Measurements from ENCODE around the gene CHMP6. TPM values are rescaled to one million over a fixed set of nuclear protein-coding genes. Genes with fewer than 3 reads are reported as not detected.

Gene CHMP6
- total and polyA plus RNA-seq, 7 experiments from 2014 or later, result 26.4 to 55.4 (median 46.2) TPM

DNA sequence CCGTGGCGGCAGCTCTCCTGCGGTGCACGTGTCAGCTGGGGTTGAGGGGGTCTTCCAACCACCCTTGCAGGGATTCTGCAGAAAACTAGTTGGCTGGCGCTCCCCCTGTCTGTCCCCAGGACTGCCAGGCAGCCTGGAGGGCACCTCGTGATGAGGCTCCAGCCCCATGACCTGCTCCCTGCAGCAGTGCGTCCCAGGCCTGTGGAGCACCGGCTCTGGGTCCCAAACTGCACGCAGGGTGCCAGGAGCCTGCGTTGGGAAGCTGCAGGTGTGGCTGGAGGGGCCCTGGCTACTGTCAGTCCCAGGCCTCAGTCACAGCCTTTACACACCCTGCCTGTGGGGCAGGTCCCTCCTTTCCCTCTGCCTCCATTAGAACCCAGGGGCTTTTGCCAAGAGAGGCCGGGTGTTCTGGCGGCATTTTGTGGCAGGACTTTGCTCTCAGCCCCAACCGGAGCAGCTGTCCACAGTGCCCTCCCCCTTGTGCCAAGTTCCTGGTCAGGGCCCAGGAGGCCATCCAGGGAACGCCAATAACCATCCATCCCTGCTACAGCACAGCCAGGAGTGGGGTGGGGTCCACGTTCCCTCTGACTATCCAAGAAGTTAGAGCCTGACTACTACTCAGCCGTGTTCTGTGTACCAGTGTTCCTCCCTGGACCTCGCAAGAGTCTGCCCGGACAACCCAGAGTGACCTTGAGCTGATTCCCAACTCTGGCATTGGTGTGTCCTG, 9.2 kb downstream of the CHMP6 start:
- no peak overlapping the region for H3K27ac ChIP-seq (ENCODE audit: low read depth, low read length)
- no peak for DNase-seq
- H3K9me3 ChIP-seq (ENCODE audit: control insufficient read depth in 2 of 3, low read length in 3 of 3), result no peaks in the 10 kb centered on the region
- H3K27me3 ChIP-seq (ENCODE audit: control insufficient read depth in 2 of 2, insufficient read depth in 2 of 2, low read length in 2 of 2), result peaks cover 3 to 4% of the 10 kb centered on the region in 2 donors
- H3K27me3 Mint-ChIP-seq, result peaks cover 6 to 34% (median 6%) of the 10 kb centered on the region in 5 donors
- H3K4me1 Mint-ChIP-seq, result peaks cover 5 to 22% (median 18%) of the 10 kb centered on the region in 7 donors
- ChIA-PET POLR2A (no interaction called here), CTCF (no interaction called here)
- H3K4me1 ChIP-seq (ENCODE audit: control insufficient read depth in 2 of 2, insufficient read depth in 2 of 2, low read length in 2 of 2), result peaks cover 3 to 13% of the 10 kb centered on the region in 2 donors
- peaks cover 0 to 9% (median 3%) of the 10 kb centered on the region in 5 donors for H3K36me3 Mint-ChIP-seq
- no peak overlapping the region for H3K27ac Mint-ChIP-seq
- no peak overlapping the region for H3K4me3 ChIP-seq (ENCODE audit: low read length)
- H3K4me3 Mint-ChIP-seq, result peak overlapping the region in 1 of 10 donors; percentile 25
- H3K9me3 Mint-ChIP-seq, result no peaks in the 10 kb centered on the region
- ATAC-seq, result no peak
- intact Hi-C loops (cut with micrococcal nuclease), result no loop called here
- peaks cover 0 to 48% (median 11%) of the 10 kb centered on the region in 3 experiments for H3K36me3 ChIP-seq (ENCODE audit: control insufficient read depth in 2 of 3, insufficient read depth in 3 of 3, low read length in 3 of 3)

GRCh38 chr17:81002013-81002384, 10.4 kb downstream of the CHMP6 start:
- Histone ChIP-seq H3K4me1 (ENCODE audit: control insufficient read depth in 2 of 2, insufficient read depth in 2 of 2, low read length in 2 of 2) (peaks cover 3 to 13% of the 10 kb centered on the region in 2 donors), H3K27ac (ENCODE audit: low read depth, low read length) (no peak overlapping the region), H3K27me3 (ENCODE audit: control insufficient read depth in 2 of 2, insufficient read depth in 2 of 2, low read length in 2 of 2) (peaks cover 3 to 4% of the 10 kb centered on the region in 2 donors), H3K9me3 (ENCODE audit: control insufficient read depth in 2 of 3, low read length in 3 of 3) (no peaks in the 10 kb centered on the region), H3K36me3 (ENCODE audit: control insufficient read depth in 2 of 3, insufficient read depth in 3 of 3, low read length in 3 of 3) (peaks cover 0 to 36% (median 8%) of the 10 kb centered on the region in 3 experiments), H3K4me3 (ENCODE audit: low read length) (no peak overlapping the region)
- ChIA-PET POLR2A (interaction anchor here (0.6 to 1.3 kb wide), 2 partner anchors 11 to 100 kb away, joined by 3 read pairs; partner anchors contain the start of gene CHMP6), CTCF (no interaction called here)
- ATAC-seq (no peak), DNase-seq (no peak)
- H3K27me3 Mint-ChIP-seq, result peaks cover 12 to 43% (median 17%) of the 10 kb centered on the region in 5 donors
- peaks cover 0 to 2% (median 0%) of the 10 kb centered on the region in 11 donors for H3K9me3 Mint-ChIP-seq
- H3K4me3 Mint-ChIP-seq, result peak overlapping the region in 1 of 10 donors; percentile 16
- peak overlapping the region in 1 of 9 donors; percentile 45 for H3K27ac Mint-ChIP-seq
- peaks cover 5 to 22% (median 18%) of the 10 kb centered on the region in 7 donors for H3K4me1 Mint-ChIP-seq
- intact Hi-C loops (cut with micrococcal nuclease), result no loop called here
- peaks cover 0 to 4% (median 3%) of the 10 kb centered on the region in 5 donors for H3K36me3 Mint-ChIP-seq

DNA sequence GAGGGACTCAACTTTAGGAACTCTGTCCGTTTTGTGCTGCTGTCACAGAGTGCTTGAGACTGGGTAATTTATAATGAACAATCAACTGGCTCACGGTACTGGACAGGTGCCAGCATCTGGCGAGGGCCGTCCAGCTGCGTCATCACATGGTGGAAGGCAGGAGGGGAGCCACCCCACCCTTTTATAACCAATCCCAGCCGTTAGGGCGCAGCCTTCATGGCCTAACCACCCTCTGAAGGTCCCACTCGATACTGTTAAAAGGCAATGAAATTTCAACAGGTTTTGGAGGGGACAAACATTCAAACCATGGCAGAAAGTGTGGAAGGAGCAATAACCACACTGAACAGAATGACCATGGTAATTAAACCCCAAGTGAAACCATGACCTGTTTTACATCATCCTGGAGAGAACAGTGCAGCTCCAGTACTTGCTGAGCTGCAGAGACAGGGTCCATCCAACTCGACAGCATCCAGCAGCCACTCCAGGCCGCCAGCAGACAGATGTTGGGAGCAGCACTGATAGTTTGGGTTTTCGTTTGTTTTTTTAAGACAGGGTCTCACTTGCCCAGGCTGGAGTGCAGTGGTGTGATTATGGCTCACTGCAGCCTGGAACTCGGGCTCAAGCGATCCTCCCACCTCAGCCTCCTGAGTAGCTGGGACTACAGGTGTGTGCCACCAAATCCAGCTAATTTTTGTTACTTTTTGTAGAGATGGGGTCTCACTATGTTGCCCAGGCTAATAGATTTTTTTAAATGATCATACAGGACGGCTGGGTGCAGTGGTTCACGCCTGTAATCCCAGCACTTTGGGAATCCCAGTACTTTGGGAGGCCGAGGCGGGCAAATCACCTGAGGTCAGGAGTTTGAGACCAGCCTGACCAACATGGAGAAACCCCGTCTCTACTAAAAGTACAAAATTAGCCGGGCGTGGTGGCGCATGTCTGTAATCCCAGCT, 11.0 kb downstream of the CHMP6 start:
- H3K4me3 ChIP-seq (ENCODE audit: low read length), result no peak overlapping the region
- peak; percentile 11 for ATAC-seq
- DNase-seq, result no peak
- ChIA-PET POLR2A (interaction anchor here (0.6 to 1.3 kb wide), 2 partner anchors 11 to 100 kb away, joined by 3 read pairs; partner anchors contain the start of gene CHMP6), CTCF (no interaction called here)
- Mint-ChIP-seq H3K4me1 (peaks cover 5 to 22% (median 18%) of the 10 kb centered on the region in 7 donors), H3K4me3 (peak overlapping the region in 8 of 10 donors; percentile 10 to 73 (median 68)), H3K27ac (peak overlapping the region in 1 of 9 donors; percentile 31), H3K36me3 (peaks cover 0 to 4% (median 3%) of the 10 kb centered on the region in 5 donors), H3K27me3 (peaks cover 13 to 49% (median 22%) of the 10 kb centered on the region in 5 donors), H3K9me3 (peaks cover 0 to 2% (median 0%) of the 10 kb centered on the region in 11 donors)
- intact Hi-C loops (cut with micrococcal nuclease), result no loop called here
- H3K27ac ChIP-seq (ENCODE audit: low read depth, low read length), result no peak overlapping the region
- no peaks in the 10 kb centered on the region for H3K9me3 ChIP-seq (ENCODE audit: control insufficient read depth in 2 of 3, low read length in 3 of 3)
- H3K36me3 ChIP-seq (ENCODE audit: control insufficient read depth in 2 of 3, insufficient read depth in 3 of 3, low read length in 3 of 3), result peaks cover 0 to 29% (median 5%) of the 10 kb centered on the region in 3 experiments
- H3K4me1 ChIP-seq (ENCODE audit: control insufficient read depth in 2 of 2, insufficient read depth in 2 of 2, low read length in 2 of 2), result peaks cover 3 to 13% of the 10 kb centered on the region in 2 donors
- H3K27me3 ChIP-seq (ENCODE audit: control insufficient read depth in 2 of 2, insufficient read depth in 2 of 2, low read length in 2 of 2), result peaks cover 3 to 4% of the 10 kb centered on the region in 2 donors

DNA sequence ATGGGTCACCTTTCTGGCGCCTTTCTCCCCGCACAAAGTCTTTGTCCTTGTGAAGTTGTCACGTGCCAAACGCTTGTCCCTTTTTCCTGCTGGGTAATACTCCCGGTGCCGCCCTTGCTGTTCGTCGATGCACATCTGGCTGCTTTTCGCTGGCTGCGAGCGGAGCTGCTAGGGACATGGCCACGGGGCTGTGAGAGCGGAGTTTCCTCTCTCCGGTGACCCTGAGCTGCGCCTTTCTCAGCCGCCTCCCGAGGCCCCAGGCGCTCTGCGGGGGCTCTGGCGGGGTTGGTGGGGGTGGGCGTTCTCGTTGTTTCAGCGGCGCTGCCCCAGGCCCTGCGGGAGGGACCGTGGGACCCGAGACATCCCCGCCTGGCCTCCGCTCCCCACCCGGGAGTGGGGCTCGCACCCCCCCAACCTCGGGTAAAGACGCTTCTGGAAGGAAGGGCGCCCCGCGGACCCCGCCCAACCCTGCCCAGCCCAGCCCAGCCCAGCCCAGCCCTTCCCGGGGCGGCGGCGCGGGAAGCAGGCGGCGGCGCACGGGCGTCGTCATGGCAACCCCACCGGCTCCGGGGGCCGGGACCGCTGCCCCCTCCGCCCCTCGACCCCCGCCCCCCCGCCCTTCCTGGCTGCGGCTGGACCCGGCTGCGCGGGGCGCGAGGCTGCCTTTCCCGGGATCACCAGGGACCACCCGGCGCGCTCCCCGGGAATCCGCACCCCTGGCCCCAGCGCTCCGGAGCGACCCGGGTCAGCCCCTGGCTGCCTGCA, 12.3 kb downstream of the CHMP6 start:
- intact Hi-C loops (cut with micrococcal nuclease), result loop anchor here (1.0 kb wide), 1 partner anchor 14 kb away; no protein-coding TSS in a partner anchor
- peaks cover 13 to 56% (median 22%) of the 10 kb centered on the region in 5 donors for H3K27me3 Mint-ChIP-seq
- POLR2A ChIA-PET, result interaction anchor here (1.4 to 1.5 kb wide), 2 partner anchors 14 to 589 kb away, joined by 3 to 8 read pairs; partner anchors contain the start of gene ENDOV

DNA sequence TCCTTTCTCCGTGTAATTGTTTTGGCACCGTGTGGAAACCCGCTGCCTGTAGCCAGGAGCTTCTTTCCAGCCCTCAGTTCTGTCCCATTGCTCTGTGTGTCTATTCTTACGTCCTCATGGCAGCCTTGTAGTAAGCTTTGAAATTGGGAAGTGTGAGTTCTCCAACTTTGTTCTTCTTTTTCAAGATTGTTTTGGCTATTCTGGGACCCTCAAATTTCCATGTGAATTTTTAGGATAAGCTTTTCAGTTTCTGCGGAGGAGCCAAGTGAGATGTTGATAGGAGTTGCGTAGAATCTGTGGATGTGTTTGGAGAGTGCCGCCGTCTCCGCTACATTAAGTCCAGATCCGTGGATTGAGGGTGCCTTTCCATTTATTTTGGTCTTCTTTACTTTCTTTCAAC, 15.2 kb downstream of the CHMP6 start:
- DNase-seq (no peak), ATAC-seq (no peak)
- Histone ChIP-seq H3K27me3 (ENCODE audit: control insufficient read depth in 2 of 2, insufficient read depth in 2 of 2, low read length in 2 of 2) (peaks cover 3 to 4% of the 10 kb centered on the region in 2 donors), H3K4me3 (ENCODE audit: low read length) (no peak overlapping the region), H3K4me1 (ENCODE audit: control insufficient read depth in 2 of 2, insufficient read depth in 2 of 2, low read length in 2 of 2) (peaks cover 3 to 13% of the 10 kb centered on the region in 2 donors), H3K9me3 (ENCODE audit: control insufficient read depth in 2 of 3, low read length in 3 of 3) (peaks cover 0 to 8% (median 0%) of the 10 kb centered on the region in 3 experiments), H3K36me3 (ENCODE audit: control insufficient read depth in 2 of 3, insufficient read depth in 3 of 3, low read length in 3 of 3) (no peaks in the 10 kb centered on the region), H3K27ac (ENCODE audit: low read depth, low read length) (no peak overlapping the region)
- POLR2A ChIA-PET, result interaction anchor here (0.5 to 2.4 kb wide), 2 partner anchors 11 to 195 kb away, joined by 4 to 6 read pairs; no protein-coding TSS in a partner anchor
- Mint-ChIP-seq H3K4me1 (peaks cover 12 to 22% (median 18%) of the 10 kb centered on the region in 7 donors), H3K27ac (no peak overlapping the region), H3K4me3 (no peak overlapping the region), H3K36me3 (peaks cover 6 to 12% (median 8%) of the 10 kb centered on the region in 5 donors), H3K9me3 (peaks cover 0 to 13% (median 8%) of the 10 kb centered on the region in 11 donors), H3K27me3 (peaks cover 13 to 53% (median 22%) of the 10 kb centered on the region in 5 donors)
- CTCF ChIA-PET, result interaction anchor here (1.0 kb wide), 1 partner anchor 17 kb away, joined by 3 read pairs; no protein-coding TSS in a partner anchor
- intact Hi-C loops (cut with micrococcal nuclease), result no loop called here

More for the DNA sequence above, 12.3 kb downstream of the CHMP6 start:
- Mint-ChIP-seq H3K27ac (peak overlapping the region in 3 of 9 donors; percentile 17 to 32 (median 31)), H3K4me1 (peaks cover 5 to 22% (median 18%) of the 10 kb centered on the region in 7 donors), H3K9me3 (peaks cover 0 to 2% (median 0%) of the 10 kb centered on the region in 11 donors), H3K36me3 (peaks cover 0 to 3% (median 1%) of the 10 kb centered on the region in 5 donors), H3K4me3 (peak overlapping the region in 9 of 10 donors; percentile 68 to 90 (median 73))
- no peak for DNase-seq
- Histone ChIP-seq H3K27me3 (ENCODE audit: control insufficient read depth in 2 of 2, insufficient read depth in 2 of 2, low read length in 2 of 2) (peaks cover 3 to 4% of the 10 kb centered on the region in 2 donors), H3K27ac (ENCODE audit: low read depth, low read length) (no peak overlapping the region), H3K36me3 (ENCODE audit: control insufficient read depth in 2 of 3, insufficient read depth in 3 of 3, low read length in 3 of 3) (peaks cover 0 to 17% (median 3%) of the 10 kb centered on the region in 3 experiments), H3K4me1 (ENCODE audit: control insufficient read depth in 2 of 2, insufficient read depth in 2 of 2, low read length in 2 of 2) (peaks cover 3 to 13% of the 10 kb centered on the region in 2 donors), H3K9me3 (ENCODE audit: control insufficient read depth in 2 of 3, low read length in 3 of 3) (no peaks in the 10 kb centered on the region), H3K4me3 (ENCODE audit: low read length) (no peak overlapping the region)
- CTCF ChIA-PET, result no interaction called here
- peak; percentile 43 for ATAC-seq

Data from naive thymus-derived CD4-positive, alpha-beta T cell (primary cell).